Measurements from ENCODE around the gene HNRNPA1. TPM values are rescaled to one million over a fixed set of nuclear protein-coding genes. Genes with fewer than 3 reads are reported as not detected.
"Not testable (repeated sequence)": the region's sequence is repeated elsewhere in the genome, so short reads cannot be mapped to it uniquely, and the experiment has no call there.

Gene HNRNPA1
- polyA plus RNA-seq, 12 donors, result 297 to 2,464 (median 1,850) TPM

DNA sequence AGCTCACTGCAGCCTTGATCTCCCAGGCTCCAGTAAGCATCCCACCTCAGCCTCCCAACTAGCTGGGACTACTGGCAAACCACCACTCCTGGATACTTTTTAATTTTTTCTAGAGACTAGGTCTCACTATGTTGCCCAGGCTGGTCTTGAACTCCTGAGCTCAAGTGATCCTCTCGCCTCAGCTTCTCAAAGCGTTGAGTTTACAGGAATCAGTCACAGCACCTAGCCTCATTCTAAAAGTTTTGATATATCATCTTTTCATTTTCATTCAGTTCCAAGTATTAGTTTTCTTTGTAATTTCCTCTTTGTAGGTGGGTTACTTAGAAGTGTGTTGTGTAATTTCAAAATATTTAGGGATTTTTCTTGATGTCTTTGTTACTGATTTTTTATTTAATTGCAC is 10.2 kb upstream of the HNRNPA1 start:
- no peak for DNase-seq

DNA sequence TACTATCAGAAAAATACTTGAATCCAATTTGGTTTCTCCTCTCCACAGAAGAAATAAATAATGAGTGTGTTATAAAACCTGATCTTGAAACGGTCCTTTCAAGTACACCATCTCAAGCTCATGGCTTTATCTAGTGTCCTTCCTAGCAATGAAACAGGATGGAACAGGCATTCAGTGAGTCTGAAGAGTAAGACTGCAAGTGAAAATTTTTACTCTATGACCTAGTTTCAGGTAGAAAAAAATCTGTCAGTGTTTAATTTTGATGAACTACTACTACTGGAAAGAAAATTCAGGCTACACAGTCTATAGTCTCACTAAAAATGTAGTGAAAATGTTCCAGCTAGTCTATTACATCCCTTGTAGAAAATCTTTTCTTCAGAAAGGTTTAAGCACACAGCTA is 8.3 kb upstream of the HNRNPA1 start:
- DNase-seq, result no peak

DNA sequence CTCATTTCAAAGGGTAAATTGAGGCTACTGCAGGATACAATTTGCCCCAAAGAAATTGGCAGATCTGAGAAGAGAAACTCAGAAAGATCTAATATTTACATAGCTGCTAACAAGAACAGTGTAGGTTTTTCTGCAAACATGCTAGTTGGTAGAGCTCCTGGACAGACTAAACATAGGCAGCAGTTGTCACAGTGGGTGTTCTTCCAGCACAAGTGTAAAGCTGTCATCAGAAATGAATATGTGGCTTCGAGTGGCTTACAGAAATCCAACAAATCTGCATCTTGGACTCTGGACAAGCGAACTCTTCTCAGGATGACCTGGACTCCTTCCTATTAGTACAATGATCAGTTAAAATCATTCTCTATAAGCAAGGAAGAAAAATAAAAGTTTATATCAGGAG is 6.5 kb upstream of the HNRNPA1 start:
- no peak for DNase-seq

DNA sequence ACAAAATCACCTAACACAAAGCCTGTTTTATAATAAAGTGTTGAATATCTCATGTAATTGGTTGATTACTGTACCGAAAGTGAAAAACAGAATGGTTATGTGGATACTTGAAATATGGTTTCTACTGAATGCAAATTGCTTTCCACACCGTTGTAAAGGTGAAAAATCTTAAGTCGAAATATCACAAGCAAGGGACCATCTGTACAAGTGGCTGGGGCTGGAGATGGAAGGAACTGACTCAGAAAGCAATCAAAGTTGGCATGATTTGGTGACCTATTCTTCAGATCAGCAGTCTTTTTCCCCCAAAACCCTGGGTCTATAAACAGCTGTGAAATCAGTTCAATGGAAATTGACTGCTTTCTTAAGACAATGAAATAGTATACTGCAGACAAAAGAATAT is 4.2 kb upstream of the HNRNPA1 start:
- no peak for DNase-seq

DNA sequence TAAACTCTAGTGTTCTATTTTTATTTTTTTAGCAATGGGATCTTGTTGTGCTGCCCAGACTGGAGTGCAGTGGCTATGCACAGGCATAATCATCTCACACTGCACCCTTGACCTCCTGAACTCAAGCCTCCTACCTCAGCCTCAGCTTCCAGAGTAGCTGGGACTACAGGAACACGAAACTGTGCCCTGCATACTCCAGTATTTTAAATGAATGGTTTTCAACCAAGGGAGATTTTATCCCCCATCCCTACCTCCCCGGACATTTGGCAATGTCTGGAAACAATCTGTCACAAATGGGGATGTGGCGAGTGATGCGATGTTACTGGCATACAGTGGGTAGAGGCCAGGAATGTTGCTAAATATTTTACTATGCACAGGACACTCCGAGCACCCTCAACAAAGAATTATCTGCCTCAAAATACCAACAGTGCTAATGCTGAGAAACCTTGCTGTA is 2.7 kb upstream of the HNRNPA1 start:
- DNase-seq, result no peak

DNA sequence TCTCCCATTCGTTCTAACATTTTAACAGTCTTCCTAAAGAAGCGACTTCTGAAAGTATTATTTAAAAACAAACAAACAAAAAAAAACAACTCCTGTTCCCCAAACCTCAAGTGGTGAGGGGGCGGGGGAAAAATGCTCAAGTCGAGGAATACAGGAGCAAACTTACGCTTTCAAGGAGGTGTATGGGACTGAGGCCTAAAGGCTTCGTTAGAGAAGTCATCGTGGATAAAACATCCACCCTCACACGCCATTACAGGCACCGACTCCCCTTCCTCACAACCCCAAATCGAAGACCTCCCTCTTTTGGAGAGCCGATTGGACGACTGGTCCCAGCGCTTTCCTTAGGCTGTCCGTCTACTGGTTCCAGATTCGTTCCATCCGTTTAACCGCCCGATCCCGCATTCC is 1.3 kb upstream of the HNRNPA1 start:
- no peak for DNase-seq

DNA sequence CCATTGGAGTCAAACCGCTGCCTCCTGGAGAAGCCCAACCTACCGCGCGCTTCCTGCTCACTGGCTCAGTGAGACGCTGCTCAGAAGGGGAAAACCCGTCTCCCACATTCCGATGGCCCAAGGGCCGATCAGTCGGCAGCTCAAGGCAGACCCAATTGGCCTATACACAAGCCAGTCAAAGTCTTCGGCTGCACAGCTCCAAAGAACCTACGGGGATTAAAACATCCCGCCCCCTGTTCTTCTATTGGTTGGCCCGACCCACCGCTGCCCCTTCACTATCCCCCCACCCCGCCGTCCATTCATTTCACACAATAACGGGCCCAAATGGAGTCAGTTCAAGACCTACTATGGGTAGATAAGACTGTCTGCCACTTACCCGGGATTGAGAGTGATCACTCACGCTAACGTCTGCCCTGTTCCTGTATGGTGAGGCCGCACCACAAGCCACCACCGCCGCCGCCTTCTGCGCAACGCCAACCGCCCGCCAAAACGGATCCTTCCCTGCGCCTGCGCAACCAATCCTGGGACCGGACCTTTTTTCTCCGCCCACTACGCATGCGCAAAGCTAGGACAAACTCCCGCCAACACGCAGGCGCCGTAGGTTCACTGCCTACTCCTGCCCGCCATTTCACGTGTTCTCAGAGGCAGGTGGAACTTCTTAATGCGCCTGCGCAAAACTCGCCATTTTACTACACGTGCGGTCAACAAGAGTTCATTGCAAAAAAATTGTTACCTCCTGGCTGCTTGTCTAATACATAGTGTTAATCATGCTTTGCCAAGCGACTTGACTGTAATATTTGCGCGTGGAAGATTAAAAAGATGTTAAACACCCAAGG is 676 bp upstream of the HNRNPA1 start, which contains the start of gene CBX5:
TSS of gene CBX5 (minus strand) at position 491 of the 836 bp plus-strand sequence. CDS start 22,472 bp downstream, outside the sequence.
- peak; percentile 100 for DNase-seq

DNA sequence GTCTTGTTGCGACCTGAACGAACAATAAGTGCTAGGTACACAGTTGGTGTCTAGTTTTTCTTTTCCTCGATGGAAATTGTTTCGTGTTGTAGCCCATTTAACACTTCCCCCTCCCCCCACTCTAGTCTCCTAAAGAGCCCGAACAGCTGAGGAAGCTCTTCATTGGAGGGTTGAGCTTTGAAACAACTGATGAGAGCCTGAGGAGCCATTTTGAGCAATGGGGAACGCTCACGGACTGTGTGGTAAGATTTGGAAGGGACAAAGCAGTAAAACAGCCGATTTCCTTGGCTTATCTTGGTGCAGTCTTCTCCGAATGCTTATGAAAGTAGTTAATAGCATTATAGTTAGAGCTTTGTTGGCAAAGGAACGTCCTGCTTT is 724 bp downstream of the HNRNPA1 start:
- DNase-seq, result not testable (repeated sequence)

DNA sequence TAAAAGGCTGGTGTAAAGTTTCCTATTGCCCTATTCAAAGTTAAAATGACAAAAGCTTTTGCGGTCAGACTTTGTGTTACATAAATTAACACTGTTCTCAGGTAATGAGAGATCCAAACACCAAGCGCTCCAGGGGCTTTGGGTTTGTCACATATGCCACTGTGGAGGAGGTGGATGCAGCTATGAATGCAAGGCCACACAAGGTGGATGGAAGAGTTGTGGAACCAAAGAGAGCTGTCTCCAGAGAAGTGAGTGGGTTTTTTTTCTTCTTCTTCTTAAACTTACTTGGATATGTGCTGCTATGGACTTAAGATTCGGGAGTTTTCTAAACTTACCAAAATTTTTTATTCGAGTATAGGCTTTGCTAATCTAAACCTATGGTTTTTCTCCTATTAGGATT is 1.2 kb downstream of the HNRNPA1 start:
- DNase-seq, result not testable (repeated sequence)

DNA sequence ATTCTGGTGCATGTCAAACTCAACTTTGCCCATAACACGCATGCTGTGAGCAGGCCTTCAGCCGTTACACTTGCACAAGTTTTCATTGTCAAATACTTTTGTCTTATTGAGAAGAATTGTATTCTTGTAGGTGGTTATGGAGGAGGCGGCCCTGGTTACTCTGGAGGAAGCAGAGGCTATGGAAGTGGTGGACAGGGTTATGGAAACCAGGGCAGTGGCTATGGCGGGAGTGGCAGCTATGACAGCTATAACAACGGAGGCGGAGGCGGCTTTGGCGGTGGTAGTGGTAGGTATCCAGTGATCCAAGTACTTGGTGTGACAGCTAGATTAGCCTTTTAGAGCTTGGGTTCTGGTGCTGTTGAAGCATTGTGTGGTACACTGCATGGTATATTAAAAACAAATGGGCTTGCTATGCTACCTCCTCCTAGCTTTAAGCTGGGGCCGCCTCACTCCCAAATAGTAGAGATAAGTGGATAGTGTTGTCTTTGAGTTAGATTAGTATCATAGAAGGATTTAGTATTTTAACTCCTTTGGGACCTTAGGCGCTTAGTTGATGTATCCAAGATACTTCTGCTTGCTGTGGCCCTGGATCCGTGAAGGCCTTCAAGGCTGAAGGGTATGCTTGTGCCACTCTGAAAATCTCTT is 2.5 kb downstream of the HNRNPA1 start:
- no peak for DNase-seq

DNA sequence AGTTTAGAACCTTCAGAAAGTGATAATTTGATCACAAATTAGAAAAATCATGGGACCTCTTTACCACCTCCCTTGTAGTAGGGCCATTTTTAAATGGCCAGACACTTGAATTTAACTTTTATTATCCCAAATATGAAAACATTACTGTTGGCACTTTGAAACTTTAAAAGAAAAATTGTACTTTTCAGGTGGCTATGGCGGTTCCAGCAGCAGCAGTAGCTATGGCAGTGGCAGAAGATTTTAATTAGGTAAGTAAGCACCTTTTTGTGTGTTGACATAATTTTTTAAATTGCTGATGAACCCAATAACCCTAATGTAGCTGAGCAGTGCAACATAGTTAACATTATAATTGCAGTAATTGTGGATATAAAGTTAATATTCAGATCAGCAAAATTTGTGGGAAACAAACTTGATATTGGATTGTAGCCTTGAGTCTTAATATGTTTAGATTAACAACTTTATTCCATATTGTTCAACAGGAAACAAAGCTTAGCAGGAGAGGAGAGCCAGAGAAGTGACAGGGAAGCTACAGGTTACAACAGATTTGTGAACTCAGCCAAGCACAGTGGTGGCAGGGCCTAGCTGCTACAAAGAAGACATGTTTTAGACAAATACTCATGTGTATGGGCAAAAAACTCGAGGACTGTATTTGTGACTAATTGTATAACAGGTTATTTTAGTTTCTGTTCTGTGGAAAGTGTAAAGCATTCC is 3.7 kb downstream of the HNRNPA1 start:
- not testable (repeated sequence) for DNase-seq

DNA sequence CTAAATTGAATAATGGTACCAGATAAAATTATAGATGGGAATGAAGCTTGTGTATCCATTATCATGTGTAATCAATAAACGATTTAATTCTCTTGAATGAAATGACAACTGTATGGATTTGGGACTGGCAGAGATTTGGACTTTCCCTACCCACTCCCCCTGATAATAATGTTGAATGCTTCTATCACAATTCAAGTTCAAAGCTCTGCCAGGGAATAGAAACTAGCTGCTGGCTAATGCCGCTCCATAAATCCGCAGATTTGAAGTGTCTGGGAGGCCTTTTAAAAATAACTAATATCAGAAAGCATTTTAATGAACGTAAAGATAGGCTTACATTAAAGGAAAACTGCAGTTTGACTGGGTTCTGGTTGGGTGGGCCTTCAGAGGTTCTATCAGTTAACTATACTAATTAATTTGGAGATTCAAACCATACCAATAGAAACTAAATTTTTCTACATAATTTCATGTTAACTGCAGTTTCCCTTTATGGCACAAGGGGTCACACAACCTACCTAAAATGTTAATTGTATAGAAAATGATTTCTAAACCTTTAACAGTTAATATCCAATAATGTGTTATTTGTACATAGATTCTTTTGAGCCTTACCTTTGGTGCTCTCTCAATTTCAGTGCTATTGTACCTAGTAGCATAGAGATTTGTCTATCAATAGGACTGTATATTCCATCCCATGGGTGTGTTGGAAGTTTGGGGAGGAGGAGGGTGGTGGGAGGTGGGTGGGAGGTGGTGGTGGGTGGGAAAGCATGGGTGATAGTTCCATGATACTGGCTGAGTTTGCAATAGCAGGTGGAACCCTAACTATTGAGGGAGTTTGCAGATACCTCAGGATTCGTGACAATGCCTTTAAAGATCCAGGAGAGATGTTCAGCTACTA is 4.9 kb downstream of the HNRNPA1 start:
- DNase-seq, result no peak

DNA sequence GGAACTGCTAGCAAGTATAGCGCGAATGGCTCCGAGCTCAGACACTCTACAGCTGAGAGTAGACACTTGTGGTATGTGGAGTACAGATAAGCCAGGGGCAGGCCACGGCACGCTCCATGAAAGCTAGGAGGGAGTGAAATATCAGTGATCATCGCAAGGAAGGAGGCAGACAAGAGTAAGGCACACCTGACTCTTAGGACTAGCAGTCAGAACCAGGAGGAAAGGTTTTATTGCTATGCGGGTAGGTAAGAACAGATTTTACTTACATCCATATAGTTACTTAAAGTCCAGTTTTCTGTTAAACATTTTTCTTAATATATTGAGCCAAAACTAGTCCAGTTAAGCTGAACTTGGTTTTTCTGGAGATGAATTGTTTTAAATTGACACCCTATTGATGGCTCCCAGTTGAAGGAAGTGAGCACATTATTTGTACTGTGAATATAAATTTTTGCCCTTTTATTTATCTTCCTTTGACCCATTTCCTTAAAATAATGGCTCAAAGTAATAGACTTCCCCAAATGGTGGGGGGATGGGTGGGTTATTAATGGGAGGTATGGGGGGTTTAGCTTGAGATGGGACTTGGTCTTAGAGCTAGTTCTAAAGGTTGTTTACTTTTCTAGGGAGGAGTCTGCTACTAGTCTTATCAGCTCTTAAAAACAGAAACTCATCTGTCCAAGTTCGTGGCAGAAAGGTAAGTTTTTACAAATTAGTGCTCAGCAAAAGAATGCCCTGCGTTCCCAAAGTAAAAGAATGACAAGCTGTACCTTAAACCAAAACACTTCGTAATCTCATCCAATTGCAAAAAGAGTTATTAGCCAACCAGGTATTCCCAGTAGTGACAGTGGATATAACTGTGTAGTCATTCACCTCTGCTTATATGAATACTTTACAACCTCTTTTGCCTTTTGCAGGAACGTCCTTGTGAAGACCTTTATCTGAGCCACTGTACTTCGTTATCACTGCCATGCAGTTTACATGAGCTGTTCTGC is 5.8 kb downstream of the HNRNPA1 start:
- no peak for DNase-seq

DNA sequence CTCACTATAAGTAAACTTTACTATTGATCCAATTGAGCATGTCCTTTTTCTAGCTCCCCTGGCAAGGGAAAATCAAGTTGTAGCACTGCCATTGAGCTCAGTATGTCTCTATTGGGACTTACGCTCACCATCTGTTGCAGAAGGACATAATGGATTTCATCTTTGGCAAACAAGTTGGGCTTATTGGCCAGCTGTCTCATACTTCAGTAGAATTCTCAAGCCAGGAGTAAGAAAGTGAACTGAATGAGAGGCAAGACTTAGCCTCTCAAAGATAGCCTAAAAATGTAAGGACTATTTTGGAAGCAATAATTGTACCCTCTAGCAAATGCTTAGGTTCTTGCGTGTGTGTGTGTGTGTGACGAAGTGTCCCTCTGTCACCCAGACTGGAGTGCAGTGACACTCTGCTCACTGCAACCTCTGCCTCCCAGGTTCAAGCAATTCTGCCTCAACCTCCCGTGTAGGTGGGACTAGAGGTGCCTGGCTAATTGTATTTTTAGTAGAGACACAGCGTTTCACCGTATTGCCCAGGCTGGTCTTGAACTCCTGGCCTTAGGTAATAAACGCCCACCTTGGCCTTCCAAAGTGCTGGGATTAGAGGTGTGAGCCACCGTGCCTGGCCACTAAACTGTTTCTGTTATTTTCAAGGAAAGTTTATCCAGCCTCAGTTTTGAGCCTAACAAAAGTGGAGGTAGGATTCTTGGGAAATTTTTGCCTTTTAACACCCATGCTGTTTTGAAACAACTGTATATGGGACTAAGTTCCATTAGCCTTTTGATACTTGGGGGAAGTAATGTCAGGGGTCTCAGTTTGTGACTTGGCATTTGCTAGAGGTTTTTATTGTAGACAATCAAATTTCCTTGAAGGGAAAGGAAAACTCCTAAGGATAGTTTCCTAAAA is 7.0 kb downstream of the HNRNPA1 start:
- peak; percentile 65 for DNase-seq

DNA sequence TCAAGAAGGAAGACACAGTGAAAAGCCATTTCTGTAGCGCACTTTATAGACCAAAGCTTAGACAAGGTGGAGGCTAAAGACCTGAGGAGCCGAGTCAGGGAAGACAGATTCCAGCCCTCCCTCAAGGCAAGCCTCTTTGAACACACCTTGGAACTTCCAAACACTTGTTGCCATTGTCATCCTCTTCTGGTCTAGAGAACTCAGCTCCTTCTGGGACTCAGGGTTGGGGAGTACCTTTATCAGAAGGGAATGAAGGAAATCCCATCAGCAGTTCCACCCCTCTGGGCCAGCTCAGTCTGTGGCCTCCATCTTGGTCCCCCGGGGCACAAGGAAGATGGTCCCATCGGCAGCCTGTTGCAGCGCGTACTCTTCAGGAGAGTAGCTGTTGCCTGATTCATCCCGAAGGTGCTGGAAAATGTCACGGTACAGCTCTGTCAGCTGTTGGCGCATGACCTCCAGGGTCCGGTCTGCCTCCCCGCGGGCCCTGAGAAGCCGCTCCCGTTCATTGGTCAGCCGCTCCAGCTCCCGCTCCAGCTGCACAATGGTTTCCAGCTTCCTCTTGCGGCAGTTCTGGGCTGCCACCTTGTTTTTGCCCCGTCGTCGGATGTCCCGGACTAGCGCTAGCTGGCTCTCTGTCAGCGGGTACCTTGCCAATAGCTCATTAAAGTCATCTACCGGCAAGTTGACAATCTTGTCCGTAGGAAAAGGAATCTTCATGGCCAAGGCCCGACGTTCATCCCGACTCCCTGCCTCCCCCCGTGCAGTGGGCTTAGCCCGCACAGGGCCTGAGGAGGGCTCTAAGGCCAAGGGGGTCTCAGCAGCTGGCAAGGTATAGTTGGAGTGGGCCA is 11.8 kb downstream of the HNRNPA1 start:
- DNase-seq, result no peak

DNA sequence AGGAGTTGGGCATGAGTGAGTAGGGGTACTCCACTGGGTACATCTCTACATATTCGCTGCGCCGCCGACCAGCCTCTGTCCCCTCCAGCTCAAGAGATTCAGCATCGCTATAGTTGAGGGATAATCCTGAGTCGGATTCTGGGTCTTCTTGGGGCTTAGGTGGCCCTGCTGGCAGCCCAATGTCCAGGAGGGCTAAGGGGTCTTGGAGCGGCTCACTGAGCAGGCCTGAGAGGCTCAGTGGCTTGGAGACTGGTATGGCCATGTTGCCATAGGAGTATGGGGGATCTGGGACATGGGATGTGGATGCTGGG is 12.4 kb downstream of the HNRNPA1 start:
- DNase-seq, result no peak

DNA sequence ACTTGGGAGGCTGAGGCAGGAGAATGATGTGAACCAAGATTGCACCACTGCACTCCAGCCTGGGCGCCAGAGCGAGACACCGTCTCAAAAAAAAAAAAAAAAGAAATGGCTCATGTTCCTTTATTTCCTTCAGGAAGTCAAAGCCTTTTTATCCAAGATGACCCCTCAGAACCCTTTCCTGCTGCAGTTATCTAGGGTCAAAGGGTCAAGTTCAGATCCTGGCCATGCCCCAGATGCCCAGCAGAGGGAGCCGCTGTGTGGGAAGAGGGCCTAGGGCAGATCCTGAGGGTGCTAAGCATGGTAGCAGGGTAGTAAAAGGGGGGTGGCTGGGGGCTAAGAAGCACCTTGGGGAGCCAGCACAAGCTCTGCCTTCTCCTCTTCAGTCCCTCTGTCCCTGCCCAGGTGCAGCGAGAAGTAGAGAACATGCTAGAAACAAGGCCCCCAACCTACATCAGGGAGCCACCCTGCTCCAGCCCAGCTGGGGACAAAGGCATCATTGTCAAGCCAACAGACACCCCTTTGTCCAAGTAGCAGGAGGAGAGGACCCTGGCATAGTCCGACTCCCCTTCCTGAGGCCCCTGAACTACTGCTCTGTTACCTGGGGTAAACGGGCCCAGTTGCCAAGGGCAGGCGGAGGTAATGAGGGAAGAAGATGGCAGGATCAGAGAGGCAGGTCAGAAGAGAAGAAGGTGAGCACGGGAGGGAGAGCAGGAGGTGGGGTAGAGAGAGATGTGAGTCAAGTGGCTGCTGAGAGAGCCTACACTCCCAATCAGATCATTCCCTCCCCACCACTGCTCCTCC is 13.8 kb downstream of the HNRNPA1 start:
- no peak for DNase-seq

Measured in muscle of arm (tissue), 12 donors.